K562 (cell line): ENCODE results near the gene TMEM63A. TPM values are rescaled to one million over a fixed set of nuclear protein-coding genes. Genes with fewer than 3 reads are reported as not detected.

ENCODE experiments used
- ATAC-seq: fragments of 200-7000 bp; cut with Tn5 transposase; 3 replicates; pipeline ENCODE4 v1.9.1; 2020; ENCODE audit warnings: moderate library complexity
- BruUV-seq: library from RNA; stranded (reverse); fragments of 400-500 nt; replicated peaks from 2 replicates; lab custom pipeline; 2021; lab: Mats Ljungman, UMichigan
- CTCF ChIA-PET: fragments of 300-600 bp; formaldehyde crosslinking; extraction: SDS; loops from one replicate; lab custom pipeline; 2021; ENCODE audit warnings: low intra/inter-chr PET ratio; lab: Yijun Ruan, JAX
- POLR2A ChIA-PET: fragments of 300-600, 350-650 bp; sonication (Branson Sonifier 250); formaldehyde crosslinking; extraction: SDS; loops from one replicate; lab custom pipeline; 2021; ENCODE audit warnings: antibody characterized with exemption, inconsistent platforms; lab: Yijun Ruan, JAX
- DNase-seq, 4 experiments: peaks; one replicate each; pipeline versions ENCODE4 v3.0.0 to v3.0.0-alpha.2; 2011 to 2018; ENCODE audit warnings: low spot score in 3 of 4, mixed read lengths in 3 of 4; ENCODE audit errors: extremely low read depth in 1 of 4
- FAIRE-seq: peaks from 2 replicates; lab custom pipeline; 2011; peaks lifted over from hg19 to GRCh38; lab: Jason Lieb, UNC
- H2AFZ ChIP-seq: 2 replicates; pipeline ENCODE4 v1.6.0; 2011; ENCODE audit warnings: low read depth, low read length, control low read depth, inconsistent platforms
- H3K27ac ChIP-seq: fragments of 200-600 bp; 3 replicates; pipeline ENCODE4 v1.8.0; 2011; ENCODE audit warnings: low read depth, mild to moderate bottlenecking, control low read depth, inconsistent platforms, low read length, moderate library complexity, mixed read lengths; ENCODE audit errors: extremely low read depth
- H3K27me3 ChIP-seq, 2 experiments: fragments of 300-600 bp in 1 of 2; 2 replicates in 1 of 2; 3 replicates in 1 of 2; pipeline versions ENCODE4 v1.6.0 to v1.8.0; 2011; ENCODE audit warnings: inconsistent platforms in 2 of 2, low read length in 2 of 2, mild to moderate bottlenecking in 1 of 2, mixed read lengths in 1 of 2, moderate library complexity in 1 of 2; ENCODE audit not compliant: control insufficient read depth in 2 of 2, insufficient read depth in 2 of 2
- H3K36me3 ChIP-seq: fragments of 300-600 bp; 3 replicates; pipeline ENCODE4 v1.8.0; 2011; ENCODE audit warnings: mild to moderate bottlenecking, low read length, inconsistent platforms; ENCODE audit not compliant: control insufficient read depth, insufficient read depth
- H3K4me1 ChIP-seq, 2 experiments: fragments of 200-600 bp in 1 of 2; replicated peaks in 1 of 2; 2 replicates in 1 of 2; 3 replicates in 1 of 2; pipeline versions ENCODE4 v1.5.1 to v1.8.0; 2011; ENCODE audit warnings: inconsistent platforms in 2 of 2, low read length in 2 of 2, mild to moderate bottlenecking in 1 of 2, mixed read lengths in 1 of 2, moderate library complexity in 1 of 2; ENCODE audit not compliant: control insufficient read depth in 2 of 2, insufficient read depth in 2 of 2
- H3K4me2 ChIP-seq: 2 replicates; pipeline ENCODE4 v1.6.1; 2011; ENCODE audit warnings: low read length, control low read depth, inconsistent platforms, mixed read lengths; ENCODE audit not compliant: insufficient read depth
- H3K4me3 ChIP-seq: fragments of 200-600 bp; sonication (generic), shearing (Covaris generic); 2 replicates; pipeline ENCODE4 v1.5.1; 2016; ENCODE audit warnings: control low read depth, inconsistent platforms
- H3K79me2 ChIP-seq: fragments of 200-600 bp; 3 replicates; pipeline ENCODE4 v1.8.0; 2011; ENCODE audit warnings: low read length, inconsistent platforms; ENCODE audit not compliant: control insufficient read depth, insufficient read depth
- H3K9ac ChIP-seq, 2 experiments: 2 replicates each; pipeline versions ENCODE4 v1.6.0 to v1.6.1; 2011; ENCODE audit warnings: low read depth in 2 of 2, low read length in 2 of 2, control low read depth in 1 of 2, inconsistent platforms in 1 of 2, mild to moderate bottlenecking in 1 of 2, mixed read lengths in 1 of 2; ENCODE audit not compliant: insufficient read depth in 1 of 2
- H3K9me1 ChIP-seq: one replicate; pipeline ENCODE4 v1.6.0; 2011; ENCODE audit warnings: inconsistent platforms, mild to moderate bottlenecking, low read length, moderate library complexity; ENCODE audit not compliant: control insufficient read depth, insufficient read depth
- H3K9me3 ChIP-seq: replicated peaks from 2 replicates; pipeline ENCODE4 v1.5.1; 2011; ENCODE audit warnings: low read depth, low read length, inconsistent platforms; ENCODE audit not compliant: control insufficient read depth, insufficient read depth
- H4K20me1 ChIP-seq: replicated peaks from 2 replicates; pipeline ENCODE4 v1.6.1; 2011; ENCODE audit warnings: low read length, inconsistent platforms, mixed read lengths; ENCODE audit not compliant: control insufficient read depth, insufficient read depth
- E2F5 ChIP-seq: sonication (generic); formaldehyde crosslinking; IDR thresholded peaks from 2 replicates; pipeline ENCODE4 v1.8.0; 2022; ENCODE audit warnings: mild to moderate bottlenecking, missing genetic modification reagents
- NFATC3 ChIP-seq: fragments of 450-650 bp; IDR thresholded peaks from 2 replicates; pipeline ENCODE4 v1.6.1; 2017; ENCODE audit warnings: mild to moderate bottlenecking
- STAT5B ChIP-seq: fragments of 250-450 bp; sonication (Bioruptor Pico); IDR thresholded peaks from 2 replicates; pipeline ENCODE4 v1.8.0; 2021; ENCODE audit warnings: mild to moderate bottlenecking, inconsistent platforms
- ZNF217 ChIP-seq: sonication (generic); formaldehyde crosslinking; IDR thresholded peaks from 2 replicates; pipeline ENCODE4 v1.8.0; 2022; ENCODE audit warnings: mild to moderate bottlenecking, missing genetic modification reagents
- ZNF282 ChIP-seq: sonication (generic); formaldehyde crosslinking; IDR thresholded peaks from 2 replicates; pipeline ENCODE4 v1.8.1; 2023; ENCODE audit warnings: missing genetic modification reagents
- WGBS: fragments of 100-300 bp; shearing (Covaris generic); methylation state at CpG from one replicate; pipeline ENCODE4 v1.1.6; 2016; ENCODE audit warnings: low coverage, mixed read lengths; ENCODE audit not compliant: insufficient coverage; ENCODE audit errors: missing lambda C conversion rate; 5-methylcytosine and 5-hydroxymethylcytosine counted together
- in situ Hi-C: fragments of 300-500 bp; cut with MboI; formaldehyde crosslinking; loops from 4 replicates; pipeline ENCODE4 v1.15.0; 2018; ENCODE audit warnings: inconsistent platforms, mixed read lengths
- intact Hi-C: fragments of 100-400 bp; cut with micrococcal nuclease; formaldehyde crosslinking; loops from 2 replicates; pipeline ENCODE4 v1.14.2; 2022
- polyA plus RNA-seq, 8 experiments: library from polyadenylated mRNA; depleted of rRNA in 4 of 8; stranded (reverse) in 5 of 8; unstranded in 3 of 8; fragments of >200 nt; fragmentation: Nextera tagmentation in 2 of 8; fragmentation: Illumina TruSeq in 1 of 8; extraction: Ambion mirVana in 2 of 8; extraction: Trizol in 1 of 8; gene quantifications; 2 replicates each; pipeline versions ENCODE4 v1.2.1 to v1.2.3, GENCODE V29; 2011 to 2014; ENCODE audit warnings: inconsistent platforms in 1 of 8, missing spikeins in 1 of 8
- total RNA-seq, 7 experiments: library from RNA; depleted of rRNA in 6 of 7; stranded (reverse); fragments of >200 nt in 6 of 7; fragmentation: Illumina TruSeq in 2 of 7; extraction: Trizol in 2 of 7; gene quantifications; 2 replicates each; pipeline versions ENCODE4 v1.2.1 to v1.2.3, GENCODE V29; 2011 to 2021; ENCODE audit warnings: low replicate concordance in 1 of 7

Gene TMEM63A
- total and polyA plus RNA-seq, 9 of the 15 experiments (the other 6 are each of a cell fraction or from before 2014, with no cell fraction given) = 2.0 to 54.6 (median 17.5) TPM

GRCh38 chr1:225824533-225824941, 57.6 kb downstream of the TMEM63A start:
- Histone ChIP-seq H3K79me2 (no peaks in the 10 kb centered on the region), H4K20me1 (no peaks in the 10 kb centered on the region; the same call in none of the 2 replicates), H3K9me1 (peaks cover 5% of the 10 kb centered on the region), H3K36me3 (no peaks in the 10 kb centered on the region), H2AFZ (no peak overlapping the region), H3K4me3 (no peak overlapping the region), H3K27ac (no peak overlapping the region), H3K4me2 (no peak overlapping the region), H3K4me1 (peaks cover 24 to 40% of the 10 kb centered on the region in 2 experiments; a peak in 4 of 5 replicates), H3K9me3 (no peaks in the 10 kb centered on the region), H3K27me3 (no peaks in the 10 kb centered on the region), H3K9ac (no peak overlapping the region)
- FAIRE-seq (no peak), DNase-seq (no peak), ATAC-seq (no peak)
- ChIA-PET CTCF (no interaction called here), POLR2A (interaction anchor here (0.6 to 2.2 kb wide), 6 partner anchors 11 to 57 kb away, joined by 3 to 8 read pairs (median 4); partner anchors contain the start of gene SRP9)
- in situ Hi-C loops = no loop called here
- WGBS = 75% methylated on average over 12 of the region's 12 CpGs
- TF ChIP-seq ZNF282 (CRISPR knock-in tag) (no peak), NFATC3 (no peak), E2F5 (CRISPR knock-in tag) (no peak), ZNF217 (CRISPR knock-in tag) (no peak), STAT5B (CRISPR knock-in tag) (no peak)
- no TSS peak for BruUV-seq
- intact Hi-C loops = no loop called here
